GM21360 (cell line): ENCODE data around the gene SFMBT1.

Experiments used
- ATAC-seq: cut with Tn5 transposase; IDR thresholded peaks from one replicate; pipeline ENCODE4 v1.9.1; 2021; ENCODE audit warnings: mild to moderate bottlenecking, moderate library complexity; ENCODE audit not compliant: unreplicated experiment

SFMBT1 gene

GRCh38 chr3:52890735-52891134, 155.1 kb downstream of the SFMBT1 start:
- ATAC-seq: no peak

GRCh38 chr3:52889901-52890300, 156.0 kb downstream of the SFMBT1 start:
- no peak for ATAC-seq

- no peak for ATAC-seq
Measured at GRCh38 chr3:52887166-52887565, 158.7 kb downstream of the SFMBT1 start.

- no peak for ATAC-seq
Measured at GRCh38 chr3:52886049-52886730, 159.7 kb downstream of the SFMBT1 start.

GRCh38 chr3:52882377-52882776, 163.5 kb downstream of the SFMBT1 start:
- no peak for ATAC-seq

- no peak for ATAC-seq
Measured at GRCh38 chr3:52881871-52882270, 164.0 kb downstream of the SFMBT1 start.

GRCh38 chr3:52880474-52880873, 165.4 kb downstream of the SFMBT1 start:
- peak; percentile 65 for ATAC-seq

- ATAC-seq: no peak
Measured at GRCh38 chr3:52880047-52880446, 165.8 kb downstream of the SFMBT1 start.

GRCh38 chr3:52879581-52879980, 166.3 kb downstream of the SFMBT1 start:
- no peak for ATAC-seq

- ATAC-seq: no peak
Measured at GRCh38 chr3:52879090-52879489, 166.8 kb downstream of the SFMBT1 start.

- ATAC-seq: no peak
Measured at GRCh38 chr3:52877085-52877484, 168.8 kb downstream of the SFMBT1 start.

GRCh38 chr3:52874864-52875587, 170.8 kb downstream of the SFMBT1 start:
- no peak for ATAC-seq

- ATAC-seq: no peak
Measured at GRCh38 chr3:52874160-52874701, 171.6 kb downstream of the SFMBT1 start.

- no peak for ATAC-seq
Measured at GRCh38 chr3:52873433-52874159, 172.3 kb downstream of the SFMBT1 start.

GRCh38 chr3:52872245-52872644, 173.6 kb downstream of the SFMBT1 start:
- ATAC-seq: no peak

- ATAC-seq: no peak
Measured at GRCh38 chr3:52871761-52872160, 174.1 kb downstream of the SFMBT1 start.

- no peak for ATAC-seq
Measured at GRCh38 chr3:52870471-52870870, 175.4 kb downstream of the SFMBT1 start.

GRCh38 chr3:52866427-52866826, 179.4 kb downstream of the SFMBT1 start:
- ATAC-seq: no peak

- ATAC-seq: no peak
Measured at GRCh38 chr3:52865994-52866393, 179.9 kb downstream of the SFMBT1 start.

- ATAC-seq: no peak
Measured at GRCh38 chr3:52860424-52860768, 185.5 kb downstream of the SFMBT1 start.

- ATAC-seq: no peak
Measured at GRCh38 chr3:52859686-52860423, 186.0 kb downstream of the SFMBT1 start.
